Hepatocyte (in vitro differentiated cells): ENCODE results near the gene DTNA. TPM values are rescaled to one million over a fixed set of nuclear protein-coding genes. Genes with fewer than 3 reads are reported as not detected.

Experiments used
- DNase-seq: peaks from one replicate; pipeline ENCODE4 v3.0.0-alpha.2; 2016; ENCODE audit warnings: low spot score
- H2AFZ ChIP-seq: fragments of 200-600 bp; sonication (generic); 2 replicates; pipeline ENCODE4 v1.6.0; 2016; ENCODE audit warnings: antibody characterized with exemption, mild to moderate bottlenecking
- H3K27ac ChIP-seq: fragments of 200-600 bp; sonication (generic); 2 replicates; pipeline ENCODE4 v1.5.1; 2016; ENCODE audit warnings: mild to moderate bottlenecking
- H3K27me3 ChIP-seq: fragments of 200-600 bp; sonication (generic); 2 replicates; pipeline ENCODE4 v1.6.1; 2016
- H3K36me3 ChIP-seq: fragments of 200-600 bp; sonication (generic); replicated peaks from 2 replicates; pipeline ENCODE4 v1.5.1; 2016; ENCODE audit warnings: low read depth; ENCODE audit not compliant: insufficient read depth
- H3K4me1 ChIP-seq: fragments of 200-600 bp; sonication (generic); 2 replicates; pipeline ENCODE4 v1.5.1; 2016; ENCODE audit warnings: mild to moderate bottlenecking, moderate library complexity; ENCODE audit not compliant: insufficient read depth
- H3K4me2 ChIP-seq: fragments of 200-600 bp; sonication (generic); 2 replicates; pipeline ENCODE4 v1.6.0; 2016
- H3K4me3 ChIP-seq: fragments of 200-600 bp; sonication (generic); 2 replicates; pipeline ENCODE4 v1.5.1; 2016; ENCODE audit warnings: mild to moderate bottlenecking
- H3K79me2 ChIP-seq: fragments of 200-600 bp; sonication (generic); 2 replicates; pipeline ENCODE4 v1.6.0; 2017; ENCODE audit warnings: mild to moderate bottlenecking
- H3K9me2 ChIP-seq: fragments of 200-600 bp; sonication (generic); replicated peaks from 2 replicates; pipeline ENCODE4 v1.6.0; 2017; ENCODE audit warnings: mild to moderate bottlenecking; ENCODE audit not compliant: insufficient read depth
- H3K9me3 ChIP-seq: fragments of 200-600 bp; sonication (generic); 2 replicates; pipeline ENCODE4 v1.5.1; 2016; ENCODE audit warnings: low read depth, mild to moderate bottlenecking
- H4K20me1 ChIP-seq: fragments of 200-600 bp; sonication (generic); 2 replicates; pipeline ENCODE4 v1.6.0; 2016; ENCODE audit warnings: mild to moderate bottlenecking; ENCODE audit not compliant: insufficient read depth, poor library complexity, severe bottlenecking
- EZH2 ChIP-seq: fragments of 200-600 bp; sonication (generic); IDR thresholded peaks from 2 replicates; pipeline ENCODE4 v1.6.1; 2016; ENCODE audit warnings: antibody characterized with exemption, mild to moderate bottlenecking, borderline replicate concordance
- EZH2phosphoT487 ChIP-seq: fragments of 200-600 bp; sonication (generic); IDR thresholded peaks from one replicate; pipeline ENCODE4 v1.6.1; 2018; ENCODE audit warnings: antibody characterized with exemption, mild to moderate bottlenecking, low read depth, moderate library complexity; ENCODE audit not compliant: unreplicated experiment, severe bottlenecking
- whole genome bisulfite sequencing: methylation state at CpG from one replicate; pipeline ENCODE4 v1.1.6; 2016; ENCODE audit warnings: low lambda C conversion rate; ENCODE audit errors: missing lambda C conversion rate; 5-methylcytosine and 5-hydroxymethylcytosine counted together
- polyA plus RNA-seq: library from polyadenylated mRNA; unstranded; fragments of >200 nt; fragmentation: Nextera tagmentation; extraction: Ambion mirVana; gene quantifications from 2 replicates; pipeline ENCODE4 v1.2.1, GENCODE V29; 2016
- total RNA-seq: library from RNA; depleted of rRNA; stranded (reverse); fragments of >200 nt; gene quantifications from 2 replicates; pipeline ENCODE4 v1.2.3, GENCODE V29; 2014
- TF ChIP-seq, protein P1 (sequence below): fragments of 200-600 bp; sonication (generic); IDR thresholded peaks from 2 replicates; pipeline ENCODE4 v1.5.1; 2016; ENCODE audit warnings: antibody characterized with exemption, mild to moderate bottlenecking; ENCODE audit not compliant: poor library complexity

The DTNA gene
- total and polyA plus RNA-seq, 2 experiments from 2014 or later: 18.3 to 34.0 TPM

GRCh38 chr18:34741401-34741800 lies 31.3 kb downstream of the DTNA start:
- Histone ChIP-seq H3K4me3 (no peak overlapping the region), H3K27me3 (no peaks in the 10 kb centered on the region), H3K9me3 (no peaks in the 10 kb centered on the region), H3K4me2 (no peak overlapping the region), H3K9me2 (no peaks in the 10 kb centered on the region), H3K27ac (no peak overlapping the region), H4K20me1 (no peaks in the 10 kb centered on the region), H3K79me2 (no peaks in the 10 kb centered on the region), H3K4me1 (peaks cover 26% of the 10 kb centered on the region), H3K36me3 (no peaks in the 10 kb centered on the region), H2AFZ (no peak overlapping the region)
- TF ChIP-seq, protein P1, sequence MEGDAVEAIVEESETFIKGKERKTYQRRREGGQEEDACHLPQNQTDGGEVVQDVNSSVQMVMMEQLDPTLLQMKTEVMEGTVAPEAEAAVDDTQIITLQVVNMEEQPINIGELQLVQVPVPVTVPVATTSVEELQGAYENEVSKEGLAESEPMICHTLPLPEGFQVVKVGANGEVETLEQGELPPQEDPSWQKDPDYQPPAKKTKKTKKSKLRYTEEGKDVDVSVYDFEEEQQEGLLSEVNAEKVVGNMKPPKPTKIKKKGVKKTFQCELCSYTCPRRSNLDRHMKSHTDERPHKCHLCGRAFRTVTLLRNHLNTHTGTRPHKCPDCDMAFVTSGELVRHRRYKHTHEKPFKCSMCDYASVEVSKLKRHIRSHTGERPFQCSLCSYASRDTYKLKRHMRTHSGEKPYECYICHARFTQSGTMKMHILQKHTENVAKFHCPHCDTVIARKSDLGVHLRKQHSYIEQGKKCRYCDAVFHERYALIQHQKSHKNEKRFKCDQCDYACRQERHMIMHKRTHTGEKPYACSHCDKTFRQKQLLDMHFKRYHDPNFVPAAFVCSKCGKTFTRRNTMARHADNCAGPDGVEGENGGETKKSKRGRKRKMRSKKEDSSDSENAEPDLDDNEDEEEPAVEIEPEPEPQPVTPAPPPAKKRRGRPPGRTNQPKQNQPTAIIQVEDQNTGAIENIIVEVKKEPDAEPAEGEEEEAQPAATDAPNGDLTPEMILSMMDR: no peak
- TF ChIP-seq EZH2 (no peak), EZH2phosphoT487 (no peak)
- no peak for DNase-seq
- 83% methylated on average over 1 of the region's 1 CpG for WGBS

GRCh38 chr18:34742891-34743341 lies 32.8 kb downstream of the DTNA start:
- Histone ChIP-seq H3K4me3 (no peak overlapping the region), H3K79me2 (no peaks in the 10 kb centered on the region), H3K27ac (no peak overlapping the region), H3K9me2 (no peaks in the 10 kb centered on the region), H3K4me2 (no peak overlapping the region), H3K36me3 (no peaks in the 10 kb centered on the region), H3K4me1 (peaks cover 25% of the 10 kb centered on the region), H3K27me3 (no peaks in the 10 kb centered on the region), H4K20me1 (no peaks in the 10 kb centered on the region), H3K9me3 (no peaks in the 10 kb centered on the region), H2AFZ (no peak overlapping the region)
- no peak for DNase-seq
- 82% methylated on average over 5 of the region's 5 CpGs for WGBS
- TF ChIP-seq, protein P1: no peak
- TF ChIP-seq EZH2 (no peak), EZH2phosphoT487 (no peak)

DNA sequence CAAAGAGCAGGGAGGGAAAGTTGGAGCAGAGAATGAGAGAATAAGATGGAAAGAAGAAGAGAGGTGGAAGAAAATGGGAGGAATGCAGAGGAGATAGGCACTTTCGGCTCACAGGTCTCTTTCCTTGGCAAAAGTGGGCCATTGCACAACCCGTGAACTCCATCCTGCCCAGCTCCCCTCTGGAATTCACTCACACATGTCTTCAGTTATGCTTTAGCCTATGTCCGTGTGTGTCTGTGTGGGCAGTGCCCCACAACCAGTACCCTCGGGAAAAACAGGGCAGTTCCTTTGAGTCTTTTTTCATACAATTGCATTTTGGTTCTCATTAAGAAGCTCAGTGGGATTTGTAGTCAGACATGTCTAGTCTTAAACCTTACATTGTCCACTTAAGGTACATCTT lies 34.5 kb downstream of the DTNA start:
- no peaks in the 10 kb centered on the region for H3K79me2 ChIP-seq
- H3K27me3 ChIP-seq: no peaks in the 10 kb centered on the region
- H3K36me3 ChIP-seq: no peaks in the 10 kb centered on the region
- H3K4me3 ChIP-seq: no peak overlapping the region
- 89% methylated on average over 4 of the region's 4 CpGs for WGBS
- no peak overlapping the region for H2AFZ ChIP-seq
- H3K4me2 ChIP-seq: no peak overlapping the region
- no peak overlapping the region for H3K27ac ChIP-seq
- H3K4me1 ChIP-seq: peaks cover 8% of the 10 kb centered on the region
- no peaks in the 10 kb centered on the region for H3K9me2 ChIP-seq
- DNase-seq: no peak
- no peaks in the 10 kb centered on the region for H3K9me3 ChIP-seq
- H4K20me1 ChIP-seq: no peaks in the 10 kb centered on the region
- TF ChIP-seq EZH2phosphoT487 (no peak), EZH2 (no peak)
- TF ChIP-seq, protein P1: no peak

GRCh38 chr18:34746614-34747013 lies 36.5 kb downstream of the DTNA start:
- no peak for DNase-seq
- no peaks in the 10 kb centered on the region for H3K4me1 ChIP-seq

More at GRCh38 chr18:34746614-34747013, 36.5 kb downstream of the DTNA start:
- no peak overlapping the region for H2AFZ ChIP-seq
- no peak overlapping the region for H3K4me3 ChIP-seq
- no peaks in the 10 kb centered on the region for H3K27me3 ChIP-seq
- no peaks in the 10 kb centered on the region for H3K79me2 ChIP-seq
- no peaks in the 10 kb centered on the region for H3K9me2 ChIP-seq
- H3K9me3 ChIP-seq: no peaks in the 10 kb centered on the region
- TF ChIP-seq EZH2: no peak
- TF ChIP-seq, protein P1: no peak
- no peak for TF ChIP-seq EZH2phosphoT487
- no peak overlapping the region for H3K4me2 ChIP-seq
- H3K27ac ChIP-seq: no peak overlapping the region
- H4K20me1 ChIP-seq: no peaks in the 10 kb centered on the region
- no peaks in the 10 kb centered on the region for H3K36me3 ChIP-seq
- WGBS: 87% methylated on average over 1 of the region's 1 CpG
